MM.1S (cell line): ENCODE results near the gene THAP12.

Experiments
- DNase-seq: peaks from one replicate; pipeline ENCODE4 v3.0.0-alpha.2; 2015
- H2AFZ ChIP-seq: fragments of 300-600 bp; sonication (generic); 2 replicates; pipeline ENCODE4 v1.6.0; 2016; ENCODE audit warnings: antibody characterized with exemption, low read length
- H3F3A ChIP-seq: fragments of 300-600 bp; sonication (generic); 2 replicates; pipeline ENCODE4 v1.6.1; 2016; ENCODE audit warnings: mild to moderate bottlenecking, antibody characterized with exemption, low read length, moderate library complexity, mixed read lengths; ENCODE audit not compliant: insufficient read depth
- H3K27ac ChIP-seq: fragments of 300-600 bp; sonication (generic); 2 replicates; pipeline ENCODE4 v1.5.1; 2016; ENCODE audit warnings: mild to moderate bottlenecking, low read length
- H3K27me3 ChIP-seq: fragments of 300-600 bp; sonication (generic); replicated peaks from 2 replicates; pipeline ENCODE4 v1.6.0; 2016; ENCODE audit warnings: low read length; ENCODE audit not compliant: insufficient read depth
- H3K36me3 ChIP-seq: fragments of 300-600 bp; sonication (generic); replicated peaks from 2 replicates; pipeline ENCODE4 v1.6.1; 2016; ENCODE audit warnings: mild to moderate bottlenecking, low read length, mixed read lengths; ENCODE audit not compliant: insufficient read depth
- H3K4me1 ChIP-seq: fragments of 300-600 bp; sonication (generic); 2 replicates; pipeline ENCODE4 v1.6.1; 2016; ENCODE audit warnings: low read length, mixed read lengths
- H3K4me2 ChIP-seq: fragments of 300-600 bp; sonication (generic); 2 replicates; pipeline ENCODE4 v1.6.0; 2016; ENCODE audit warnings: low read depth, low read length
- H3K4me3 ChIP-seq: fragments of 300-600 bp; sonication (generic); 2 replicates; pipeline ENCODE4 v1.5.1; 2016; ENCODE audit warnings: low read length, mixed read lengths
- H3K79me2 ChIP-seq: fragments of 300-600 bp; sonication (generic); 2 replicates; pipeline ENCODE4 v1.6.1; 2016; ENCODE audit warnings: mixed run types, low read length, mixed read lengths
- H3K9ac ChIP-seq: fragments of 300-600 bp; sonication (generic); 2 replicates; pipeline ENCODE4 v1.6.1; 2016; ENCODE audit warnings: low read length, mixed read lengths
- H3K9me2 ChIP-seq: fragments of 300-600 bp; sonication (generic); replicated peaks from 2 replicates; pipeline ENCODE4 v1.6.1; 2016; ENCODE audit warnings: mild to moderate bottlenecking, low read length, mixed read lengths; ENCODE audit not compliant: insufficient read depth
- H3K9me3 ChIP-seq: fragments of 300-600 bp; sonication (generic); replicated peaks from 2 replicates; pipeline ENCODE4 v1.6.1; 2016; ENCODE audit warnings: mild to moderate bottlenecking, low read length, mixed read lengths; ENCODE audit not compliant: insufficient read depth
- H4K20me1 ChIP-seq: fragments of 300-600 bp; sonication (generic); 2 replicates; pipeline ENCODE4 v1.6.1; 2016; ENCODE audit warnings: mild to moderate bottlenecking, low read length, moderate library complexity, mixed read lengths; ENCODE audit not compliant: insufficient read depth
- CTCF ChIP-seq: fragments of 300-600 bp; sonication (generic); IDR thresholded peaks from 2 replicates; pipeline ENCODE4 v1.5.1; 2016; ENCODE audit warnings: antibody characterized with exemption, low read length, mixed read lengths
- EZH2 ChIP-seq: fragments of 300-600 bp; sonication (generic); optimal IDR thresholded peaks from 2 replicates; pipeline ENCODE3; 2017; ENCODE audit warnings: low read depth, mild to moderate bottlenecking, antibody characterized with exemption, low read length, mixed read lengths
- EZH2phosphoT487 ChIP-seq: fragments of 300-600 bp; sonication (generic); IDR thresholded peaks from 2 replicates; pipeline ENCODE4 v1.6.1; 2018; ENCODE audit warnings: antibody characterized with exemption, low read length

THAP12 gene

GRCh38 chr11:76361374-76361773, 19.6 kb downstream of the THAP12 start:
- Histone ChIP-seq H3K27ac (no peak overlapping the region), H3K4me3 (no peak overlapping the region), H3K36me3 (no peaks in the 10 kb centered on the region; the same call in 1 of the 2 replicates), H3F3A (no peaks in the 10 kb centered on the region), H2AFZ (no peak overlapping the region), H3K4me1 (peaks cover under 1% of the 10 kb centered on the region; the same call in 1 of the 2 replicates), H3K4me2 (no peak overlapping the region), H3K9me2 (no peaks in the 10 kb centered on the region), H3K27me3 (no peaks in the 10 kb centered on the region), H4K20me1 (no peaks in the 10 kb centered on the region), H3K9ac (no peak overlapping the region), H3K79me2 (peaks cover 56% of the 10 kb centered on the region), H3K9me3 (no peaks in the 10 kb centered on the region)
- no peak for DNase-seq
- TF ChIP-seq EZH2, result no peak
- no peak for TF ChIP-seq EZH2phosphoT487
- TF ChIP-seq CTCF, result no peak

DNA sequence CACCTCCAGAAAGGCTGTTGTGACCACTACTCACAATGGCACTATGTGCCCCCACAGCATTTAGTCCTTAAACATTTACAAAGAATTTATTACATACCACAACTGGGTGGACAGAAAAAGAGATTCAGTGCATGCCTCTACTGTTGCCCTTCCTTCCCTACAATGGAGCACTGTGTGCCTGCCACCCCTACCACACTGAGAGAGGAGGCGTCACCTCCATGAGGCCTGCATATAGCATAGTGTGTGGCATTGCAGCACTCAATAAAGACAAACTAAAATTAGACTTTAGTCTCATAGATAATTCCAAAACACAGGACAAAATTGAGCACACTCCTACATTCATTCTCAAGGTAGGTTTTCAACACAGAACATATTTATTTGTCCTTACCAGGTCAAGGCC, 25.8 kb downstream of the THAP12 start:
- H3K4me2 ChIP-seq, result no peak overlapping the region
- H3K36me3 ChIP-seq, result 0 out of 2 replicates have a peak, but pooled peaks cover 4% of the 10 kb centered on the region
- TF ChIP-seq EZH2phosphoT487 (no peak), EZH2 (no peak), CTCF (no peak)

GRCh38 chr11:76348348-76348747, 32.6 kb downstream of the THAP12 start:
- H3K36me3 ChIP-seq, result no peaks in the 10 kb centered on the region

More for the DNA sequence above, 25.8 kb downstream of the THAP12 start:
- DNase-seq, result no peak
- no peaks in the 10 kb centered on the region for H3K4me1 ChIP-seq
- H3K27me3 ChIP-seq, result no peaks in the 10 kb centered on the region
- H2AFZ ChIP-seq, result no peak overlapping the region
- H3K4me3 ChIP-seq, result no peak overlapping the region
- no peaks in the 10 kb centered on the region for H3F3A ChIP-seq
- H3K9me2 ChIP-seq, result no peaks in the 10 kb centered on the region
- no peaks in the 10 kb centered on the region for H4K20me1 ChIP-seq
- H3K79me2 ChIP-seq, result 0 out of 2 replicates have a peak, but pooled peaks cover 9% of the 10 kb centered on the region
- no peak overlapping the region for H3K9ac ChIP-seq
- no peaks in the 10 kb centered on the region for H3K9me3 ChIP-seq
- no peak overlapping the region for H3K27ac ChIP-seq

More at GRCh38 chr11:76348348-76348747, 32.6 kb downstream of the THAP12 start:
- Histone ChIP-seq H3K4me1 (no peaks in the 10 kb centered on the region), H3K27ac (no peak overlapping the region), H3K9me2 (no peaks in the 10 kb centered on the region), H2AFZ (no peak overlapping the region), H3K79me2 (no peaks in the 10 kb centered on the region), H3F3A (no peaks in the 10 kb centered on the region), H3K27me3 (no peaks in the 10 kb centered on the region), H3K9ac (no peak overlapping the region), H3K4me2 (no peak overlapping the region), H4K20me1 (no peaks in the 10 kb centered on the region), H3K4me3 (no peak overlapping the region), H3K9me3 (no peaks in the 10 kb centered on the region)
- DNase-seq, result no peak
- no peak for TF ChIP-seq CTCF
- TF ChIP-seq EZH2phosphoT487, result no peak
- TF ChIP-seq EZH2, result no peak
